ENCODE measurements around the gene DAGLA.
"Not testable (repeated sequence)": the region's sequence is repeated elsewhere in the genome, so short reads cannot be mapped to it uniquely, and the experiment has no call there.

Gene DAGLA, protein sequence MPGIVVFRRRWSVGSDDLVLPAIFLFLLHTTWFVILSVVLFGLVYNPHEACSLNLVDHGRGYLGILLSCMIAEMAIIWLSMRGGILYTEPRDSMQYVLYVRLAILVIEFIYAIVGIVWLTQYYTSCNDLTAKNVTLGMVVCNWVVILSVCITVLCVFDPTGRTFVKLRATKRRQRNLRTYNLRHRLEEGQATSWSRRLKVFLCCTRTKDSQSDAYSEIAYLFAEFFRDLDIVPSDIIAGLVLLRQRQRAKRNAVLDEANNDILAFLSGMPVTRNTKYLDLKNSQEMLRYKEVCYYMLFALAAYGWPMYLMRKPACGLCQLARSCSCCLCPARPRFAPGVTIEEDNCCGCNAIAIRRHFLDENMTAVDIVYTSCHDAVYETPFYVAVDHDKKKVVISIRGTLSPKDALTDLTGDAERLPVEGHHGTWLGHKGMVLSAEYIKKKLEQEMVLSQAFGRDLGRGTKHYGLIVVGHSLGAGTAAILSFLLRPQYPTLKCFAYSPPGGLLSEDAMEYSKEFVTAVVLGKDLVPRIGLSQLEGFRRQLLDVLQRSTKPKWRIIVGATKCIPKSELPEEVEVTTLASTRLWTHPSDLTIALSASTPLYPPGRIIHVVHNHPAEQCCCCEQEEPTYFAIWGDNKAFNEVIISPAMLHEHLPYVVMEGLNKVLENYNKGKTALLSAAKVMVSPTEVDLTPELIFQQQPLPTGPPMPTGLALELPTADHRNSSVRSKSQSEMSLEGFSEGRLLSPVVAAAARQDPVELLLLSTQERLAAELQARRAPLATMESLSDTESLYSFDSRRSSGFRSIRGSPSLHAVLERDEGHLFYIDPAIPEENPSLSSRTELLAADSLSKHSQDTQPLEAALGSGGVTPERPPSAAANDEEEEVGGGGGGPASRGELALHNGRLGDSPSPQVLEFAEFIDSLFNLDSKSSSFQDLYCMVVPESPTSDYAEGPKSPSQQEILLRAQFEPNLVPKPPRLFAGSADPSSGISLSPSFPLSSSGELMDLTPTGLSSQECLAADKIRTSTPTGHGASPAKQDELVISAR

DNA sequence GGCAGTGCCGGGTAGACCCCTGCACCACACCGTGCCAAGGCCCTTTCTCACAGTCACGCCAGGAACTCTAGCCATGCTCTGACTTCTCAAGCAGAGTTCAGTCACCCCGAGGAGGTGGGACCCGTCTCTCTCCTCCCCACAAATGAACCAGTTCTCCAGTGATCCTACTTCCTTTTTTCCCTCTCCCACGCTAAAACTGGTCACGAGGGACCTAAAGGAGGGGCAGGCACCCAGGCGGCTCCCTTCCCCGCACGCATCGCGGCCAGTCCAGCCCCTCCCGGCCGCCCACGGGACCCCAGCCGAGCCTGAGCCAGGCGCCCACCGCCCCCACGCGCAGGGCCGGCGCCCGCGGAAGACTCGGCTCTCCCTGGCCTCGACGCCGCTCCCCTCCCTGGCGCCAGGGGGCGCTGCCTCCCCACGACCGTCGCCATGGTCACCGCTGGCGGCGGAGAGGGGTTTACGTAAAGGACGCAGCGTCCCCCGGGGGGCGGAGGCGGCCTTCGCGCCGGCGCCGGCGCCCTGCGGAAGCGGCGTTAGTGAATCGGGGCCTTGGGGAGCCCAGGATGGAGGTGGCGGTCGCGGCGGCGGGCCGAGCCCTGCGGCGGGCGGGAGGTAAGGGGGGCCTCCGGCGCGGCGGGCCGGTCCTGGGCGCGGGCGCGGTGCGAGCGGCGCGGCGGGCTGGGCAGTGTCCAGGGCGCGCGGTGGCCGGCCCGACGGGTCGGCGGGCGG lies at the start of gene DAGLA:
DAGLA (plus strand) TSS at position 499 of the 729 bp plus-strand sequence. CDS start 39,765 bp downstream, outside the sequence.
- peak; percentile 88 for DNase-seq

DNA sequence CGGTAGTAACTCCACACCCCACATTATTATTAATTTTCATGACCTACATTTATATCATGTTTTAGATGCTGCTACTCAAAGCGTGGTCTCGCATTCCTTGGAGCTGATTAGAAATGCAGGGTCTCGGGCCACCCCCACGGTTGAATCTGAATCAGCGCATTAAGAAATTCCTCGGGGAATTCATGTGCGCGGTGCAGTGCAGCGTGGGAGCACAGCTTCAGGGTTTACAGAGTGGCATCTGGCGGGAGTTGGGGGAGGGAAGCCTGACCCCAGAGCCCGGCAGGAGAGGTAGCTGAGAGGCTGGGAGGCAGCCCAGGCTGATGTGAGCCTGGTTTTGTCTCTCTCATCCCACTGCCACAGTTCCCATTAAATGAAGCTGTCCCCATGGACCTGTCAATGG lies 48.1 kb upstream of the DAGLA start:
- no peak for DNase-seq

DNA sequence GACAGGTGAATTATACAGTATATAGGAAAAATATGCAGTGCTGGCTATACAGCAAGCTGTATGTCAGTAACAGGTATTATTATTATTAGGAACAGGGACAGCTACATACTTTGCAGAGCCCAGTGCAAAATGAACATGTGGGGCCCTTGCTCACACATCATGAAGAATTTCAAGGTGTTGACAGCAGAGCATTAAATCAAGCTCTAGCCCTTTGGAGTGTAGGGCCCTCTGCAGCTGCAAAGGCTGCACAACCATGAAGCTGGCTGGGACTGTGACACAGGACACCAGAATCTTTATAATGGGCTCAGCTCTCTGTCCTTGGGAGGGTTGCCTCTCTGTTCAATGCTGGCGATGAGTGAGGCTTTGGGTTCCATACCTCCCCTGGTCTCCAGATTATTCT lies 44.9 kb upstream of the DAGLA start:
- no peak for DNase-seq

DNA sequence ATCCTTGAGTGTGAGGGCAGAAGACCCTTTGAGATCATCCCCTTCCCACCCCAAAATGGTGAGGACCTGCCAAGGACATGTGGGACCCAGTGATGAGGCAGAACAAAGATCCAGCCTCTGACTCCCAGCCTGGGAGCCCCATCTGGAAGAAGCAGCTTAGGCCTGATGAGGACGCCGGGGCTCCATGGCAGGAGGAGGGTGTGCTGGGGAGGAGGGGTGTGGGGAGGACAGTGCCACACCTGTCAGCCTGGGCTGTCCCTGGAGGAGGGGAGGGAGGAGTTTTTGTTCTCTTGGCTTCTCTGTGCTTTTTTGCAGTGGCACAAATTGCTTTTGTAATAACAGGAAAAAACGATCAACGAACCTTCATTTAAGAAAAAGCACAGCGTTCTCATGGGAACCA lies 44.4 kb upstream of the DAGLA start:
- no peak for DNase-seq

DNA sequence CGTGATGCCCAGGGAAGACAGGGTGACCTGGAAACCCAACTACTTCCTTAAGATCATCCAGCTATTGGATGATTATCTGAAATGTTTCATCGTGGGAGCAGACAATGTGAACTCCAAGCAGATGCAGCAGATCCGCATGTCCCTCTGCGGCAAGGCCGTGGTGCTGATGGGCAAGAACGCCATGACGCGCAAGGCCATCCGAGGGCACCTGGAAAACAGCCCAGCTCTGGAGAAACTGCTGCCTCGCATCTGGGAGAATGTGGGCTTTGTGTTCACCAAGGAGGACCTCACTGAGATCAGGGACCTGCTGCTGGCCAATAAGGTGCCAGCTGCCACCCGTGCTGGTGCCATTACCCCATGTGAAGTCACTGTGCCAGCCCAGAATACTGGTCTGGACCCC lies 43.5 kb upstream of the DAGLA start:
- no peak for DNase-seq

DNA sequence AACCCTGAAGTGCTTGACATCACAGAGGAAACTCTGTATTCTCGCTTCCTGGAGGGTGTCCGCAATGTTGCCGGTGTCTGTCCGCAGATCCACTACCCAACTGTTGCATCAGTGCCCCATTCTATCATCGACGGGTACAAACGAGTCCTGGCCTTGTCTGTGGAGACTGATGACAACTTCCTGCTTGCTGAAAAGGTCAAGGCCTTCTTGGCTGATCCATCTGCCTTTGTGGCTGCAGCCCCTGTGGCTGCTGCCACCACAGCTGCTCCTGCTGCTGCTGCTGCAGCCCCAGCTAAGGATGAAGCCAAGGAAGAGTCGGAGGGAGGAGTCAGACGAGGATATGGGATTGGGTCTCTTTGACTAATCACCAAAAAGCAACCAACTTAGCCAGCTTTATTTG lies 42.9 kb upstream of the DAGLA start:
- no peak for DNase-seq

DNA sequence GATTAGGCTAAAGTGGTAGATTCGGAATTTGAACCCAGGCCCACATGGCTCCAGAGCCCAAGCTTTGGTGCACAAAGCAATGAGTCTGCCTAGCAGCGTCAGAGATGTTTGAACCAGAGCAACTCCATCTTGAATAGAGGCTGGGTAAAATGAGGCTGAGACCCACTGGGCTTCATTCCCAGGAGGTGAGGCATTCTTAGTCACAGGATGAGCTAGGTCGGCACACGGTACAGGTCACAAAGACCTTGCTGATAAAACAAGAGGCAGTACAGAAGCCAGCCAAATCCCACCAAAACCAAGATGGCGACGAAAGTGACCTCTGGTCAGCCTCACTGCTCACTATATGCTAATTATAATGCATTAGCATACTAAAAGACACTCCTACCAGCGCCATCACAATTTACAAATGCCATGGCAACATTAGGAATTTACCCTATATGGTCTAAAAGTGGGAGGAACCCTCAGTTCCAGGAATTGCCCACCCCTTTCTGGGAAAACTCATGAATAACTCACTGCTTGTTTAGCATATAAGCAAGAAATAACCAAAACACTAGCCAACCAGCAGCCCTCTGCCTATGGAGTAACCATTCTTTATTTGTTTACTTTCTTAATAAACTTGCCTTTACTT lies 40.3 kb upstream of the DAGLA start:
- no peak for DNase-seq

DNA sequence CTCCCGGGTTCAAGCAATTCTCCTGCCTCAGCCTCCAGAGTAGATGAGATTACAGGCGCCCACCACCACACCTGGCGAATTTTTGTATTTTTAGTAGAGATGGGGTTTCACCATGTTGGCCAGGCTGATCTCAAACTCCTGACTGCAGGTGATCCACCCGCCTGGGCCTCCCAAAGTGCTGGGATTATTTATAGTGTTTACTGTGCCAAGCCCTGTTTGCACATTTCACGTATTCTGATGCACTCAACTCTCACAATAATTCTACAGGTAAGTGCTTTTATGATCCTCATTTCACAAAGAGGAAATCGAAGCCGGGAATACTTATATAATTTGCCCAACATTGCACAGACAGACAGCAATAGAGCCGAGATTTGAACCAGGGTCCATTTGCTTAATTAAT lies 38.0 kb upstream of the DAGLA start:
- DNase-seq, result no peak

DNA sequence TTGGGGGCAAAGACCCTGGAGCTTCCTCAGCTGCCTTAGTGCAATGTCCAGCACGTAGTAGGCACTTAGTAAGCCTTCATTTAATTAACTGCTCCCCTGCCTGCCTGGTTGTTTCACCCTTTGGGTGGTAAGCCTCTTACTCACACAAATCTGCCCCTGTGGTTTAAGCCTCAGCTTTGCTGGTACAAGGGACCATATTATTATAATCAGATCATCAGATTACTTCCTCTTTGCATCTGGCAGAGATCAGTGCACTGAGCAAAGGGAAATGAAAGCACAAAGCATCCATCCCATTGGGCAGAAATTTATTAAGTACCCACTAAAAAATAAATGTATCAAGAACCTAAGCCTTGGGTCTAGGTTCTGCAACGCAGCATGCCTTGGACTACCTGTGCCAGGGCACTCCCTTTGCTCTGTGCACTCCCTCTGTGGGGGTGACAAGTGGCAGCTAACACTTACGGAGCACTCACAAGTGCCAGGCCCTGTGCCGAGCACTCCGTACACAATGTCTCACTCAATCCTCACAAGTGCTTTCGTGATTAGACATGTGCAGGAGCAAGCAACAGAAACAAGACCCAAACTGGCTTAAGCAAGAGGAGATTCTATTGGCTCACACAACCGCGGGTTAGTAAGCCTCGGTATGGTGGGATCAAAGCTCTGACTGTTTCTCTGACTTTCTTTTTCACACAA lies 34.9 kb upstream of the DAGLA start:
- DNase-seq, result no peak

DNA sequence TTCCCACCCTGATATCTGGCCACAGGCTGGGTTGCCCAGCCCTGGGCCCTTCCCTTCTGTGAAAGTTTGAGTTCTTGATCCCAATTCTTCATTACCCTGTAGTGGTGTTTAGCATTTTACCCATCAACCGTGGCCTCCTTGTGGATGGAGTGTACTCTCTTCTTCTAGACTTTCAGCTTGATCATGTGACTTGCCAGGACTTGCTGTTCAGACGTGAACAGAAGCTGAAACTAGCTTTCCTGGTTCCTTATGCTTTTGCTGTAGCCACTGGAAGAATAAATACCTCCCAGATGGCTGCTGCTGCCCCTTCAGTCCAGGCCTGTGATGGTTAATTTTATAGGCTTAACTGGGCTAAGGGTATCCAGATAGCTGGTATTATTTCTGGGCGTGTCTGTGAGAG lies 32.7 kb upstream of the DAGLA start:
- no peak for DNase-seq

DNA sequence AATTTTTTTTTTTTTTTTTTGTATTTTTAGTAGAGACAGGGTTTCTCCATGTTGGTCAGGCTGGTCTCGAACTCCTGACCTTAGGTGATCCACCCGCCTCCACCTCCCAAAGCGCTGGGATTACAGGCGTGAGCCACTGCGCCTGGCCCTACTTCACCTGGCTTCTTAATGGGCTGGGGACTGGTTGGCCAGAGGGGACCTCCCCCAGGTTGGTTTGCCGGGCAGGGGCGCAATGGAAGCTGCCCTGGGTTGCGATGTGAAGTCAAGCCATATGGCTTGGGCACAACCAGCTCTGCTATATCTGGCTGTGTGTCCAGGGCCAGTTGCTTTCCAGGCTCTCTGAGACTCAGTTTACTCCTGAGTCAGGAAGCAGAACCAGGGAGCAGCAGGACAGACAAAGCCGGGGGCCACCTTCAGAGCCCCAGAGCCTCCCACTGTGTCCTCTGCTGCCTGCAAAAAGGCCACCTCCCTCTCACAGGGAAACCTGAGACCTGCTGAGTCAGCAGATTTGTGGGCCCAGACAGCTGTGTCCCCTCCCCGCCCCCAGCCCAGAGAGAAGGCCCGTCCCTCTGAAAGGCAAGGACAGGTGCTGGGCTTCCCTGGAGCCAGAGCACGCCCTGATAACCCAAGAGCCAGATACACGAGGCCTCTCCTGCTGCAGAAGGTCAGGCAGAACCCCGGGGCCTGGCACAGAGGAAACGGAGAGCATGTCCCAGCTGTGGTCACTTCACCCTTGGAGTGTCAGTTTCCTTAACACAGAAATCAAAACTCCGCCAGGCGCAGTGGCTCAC lies 29.2 kb upstream of the DAGLA start:
- peak; percentile 76 for DNase-seq

DNA sequence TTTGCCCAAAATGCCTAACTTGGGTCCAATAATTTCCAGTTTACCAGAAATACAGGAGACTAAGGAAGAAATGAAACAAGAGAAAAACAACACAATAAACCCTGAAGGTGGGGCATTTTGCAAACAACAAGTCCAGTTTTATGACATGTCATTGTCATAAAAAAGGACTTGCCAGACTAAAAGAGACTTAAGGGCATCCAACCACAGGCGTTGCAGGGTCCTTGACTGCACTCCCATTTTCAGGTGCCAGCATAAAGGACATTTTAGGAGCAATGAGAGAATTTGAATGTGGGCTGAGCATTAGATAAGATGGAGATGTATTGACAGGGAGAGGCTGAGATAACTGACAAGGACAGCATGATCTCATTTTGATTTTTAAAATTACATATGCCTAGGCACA lies 28.1 kb upstream of the DAGLA start:
- DNase-seq, result no peak

DNA sequence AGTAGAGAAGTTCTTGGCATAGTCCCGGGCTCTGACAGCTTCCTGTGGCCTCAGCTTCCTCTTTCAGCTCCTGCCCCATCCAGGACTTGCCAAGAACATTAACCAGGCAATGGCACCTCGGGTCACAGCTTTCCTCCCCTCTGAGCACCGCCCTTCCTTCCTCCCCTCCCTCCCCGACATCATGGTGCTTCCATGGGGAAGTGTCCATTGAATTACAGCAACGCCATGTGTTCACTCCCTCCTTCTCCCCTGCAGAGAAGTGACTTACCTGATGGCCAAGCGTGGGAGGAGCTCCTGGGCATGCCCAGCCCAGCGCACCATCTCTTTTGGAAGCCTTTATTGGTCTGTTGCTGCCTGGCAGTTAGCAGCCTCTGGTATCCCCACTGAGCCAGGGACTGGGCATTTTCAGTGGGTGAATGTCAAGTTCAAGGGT lies 25.8 kb upstream of the DAGLA start:
- DNase-seq, result no peak

DNA sequence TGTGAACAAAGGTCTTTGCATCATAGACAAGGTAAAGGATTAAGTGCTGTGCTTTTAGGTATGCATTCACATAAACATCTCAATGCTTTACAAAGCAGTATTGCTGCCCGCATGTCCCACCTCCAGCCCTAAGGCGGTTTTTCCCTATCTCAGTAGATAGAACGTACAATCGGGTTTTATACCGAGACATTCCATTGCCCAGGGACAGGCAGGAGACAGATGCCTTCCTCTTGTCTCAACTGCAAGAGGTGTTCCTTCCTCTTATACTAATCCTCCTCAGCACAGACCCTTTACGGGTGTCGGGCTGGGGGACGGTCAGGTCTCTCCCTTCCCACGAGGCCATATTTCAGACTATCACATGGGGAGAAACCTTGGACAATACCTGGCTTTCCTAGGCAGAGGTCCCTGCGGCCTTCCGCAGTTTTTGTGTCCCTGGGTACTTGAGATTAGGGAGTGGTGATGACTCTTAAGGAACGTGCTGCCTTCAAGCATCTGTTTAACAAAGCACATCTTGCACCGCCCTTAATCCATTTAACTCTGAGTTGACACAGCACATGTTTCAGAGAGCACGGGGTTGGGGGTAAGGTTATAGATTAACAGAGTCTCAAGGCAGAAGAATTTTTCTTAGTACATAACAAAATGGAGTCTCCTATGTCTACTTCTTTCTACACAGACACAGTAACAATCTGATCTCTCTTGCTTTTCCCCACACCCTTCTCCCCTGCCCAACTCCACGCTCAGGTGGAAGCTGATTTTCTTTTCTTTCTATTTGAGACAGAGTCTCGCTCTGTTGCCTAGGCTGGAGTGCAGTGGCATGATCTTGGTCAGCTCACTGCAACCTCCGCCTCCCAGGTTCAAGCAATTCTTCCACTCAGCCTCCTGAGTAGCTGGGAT lies 24.7 kb upstream of the DAGLA start:
- DNase-seq, result not testable (repeated sequence)

DNA sequence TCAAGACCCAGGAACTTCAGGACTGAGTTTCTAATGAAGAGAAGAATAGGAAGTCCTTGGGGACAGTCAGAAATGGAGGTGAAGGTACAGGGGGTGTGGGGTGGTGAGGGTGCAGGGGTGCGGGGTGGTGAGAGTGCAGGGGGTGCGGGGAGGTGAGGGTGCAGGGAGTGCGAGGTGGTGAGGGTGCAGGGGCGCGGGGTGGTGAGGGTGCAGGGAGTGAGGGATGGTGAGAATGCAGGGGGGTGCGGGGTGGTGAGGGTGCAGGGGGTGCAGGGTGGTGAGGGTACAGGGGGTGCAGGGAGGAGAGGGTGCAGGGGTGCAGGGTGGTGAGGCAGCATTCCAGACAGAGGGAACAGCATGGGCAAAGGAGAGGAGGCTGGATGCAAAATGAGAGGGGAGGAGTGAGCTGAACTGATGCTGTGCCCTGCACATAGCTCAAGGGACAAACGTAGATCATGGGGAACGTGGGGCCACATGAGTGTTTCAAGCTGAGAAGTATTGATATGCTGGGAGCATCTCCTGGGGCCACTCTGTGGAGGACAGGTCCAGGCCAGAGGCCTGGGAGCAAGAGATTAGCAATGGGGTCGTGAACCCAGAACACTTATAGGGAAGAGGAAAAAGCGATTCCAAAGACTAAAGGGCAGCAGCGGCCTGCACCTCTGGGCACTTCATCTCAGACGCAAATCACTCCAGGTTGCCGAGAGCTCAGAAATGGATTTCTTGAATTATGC lies 23.7 kb upstream of the DAGLA start:
- no peak for DNase-seq

DNA sequence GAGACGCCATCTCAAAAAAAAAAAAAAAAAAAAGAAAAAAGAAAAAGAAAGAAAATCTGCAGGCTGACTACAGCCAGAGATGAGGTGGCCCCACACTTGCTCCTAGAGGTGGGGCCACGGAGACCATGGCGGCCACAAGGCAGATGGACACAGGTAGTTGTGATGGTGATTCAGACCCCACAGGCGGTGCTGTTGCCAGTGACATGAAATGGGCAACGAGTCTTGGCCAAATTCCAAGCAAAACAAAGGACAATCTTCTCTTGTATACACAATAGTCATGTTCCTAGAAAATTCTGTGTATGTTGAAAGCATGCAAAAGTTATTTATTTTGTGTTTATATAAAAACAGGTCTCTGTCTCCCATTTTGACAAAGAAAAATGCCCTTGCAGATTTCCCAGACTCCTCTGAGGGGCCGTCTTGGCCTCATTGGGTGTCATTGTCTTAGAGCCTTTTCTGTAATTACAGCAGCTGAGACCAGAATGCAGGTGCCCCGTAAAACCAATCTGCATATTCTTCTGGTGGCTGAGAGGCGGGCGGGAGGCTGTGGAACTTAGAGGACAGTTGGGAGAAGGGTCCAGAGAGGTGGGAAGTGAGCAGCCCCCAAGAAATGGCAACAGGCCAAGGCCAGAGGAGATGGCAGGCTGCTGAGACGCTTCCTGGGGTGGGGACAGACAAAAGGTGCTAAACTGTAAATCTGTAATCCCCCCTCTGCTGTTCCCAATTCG lies 22.5 kb upstream of the DAGLA start:
- DNase-seq, result no peak

DNA sequence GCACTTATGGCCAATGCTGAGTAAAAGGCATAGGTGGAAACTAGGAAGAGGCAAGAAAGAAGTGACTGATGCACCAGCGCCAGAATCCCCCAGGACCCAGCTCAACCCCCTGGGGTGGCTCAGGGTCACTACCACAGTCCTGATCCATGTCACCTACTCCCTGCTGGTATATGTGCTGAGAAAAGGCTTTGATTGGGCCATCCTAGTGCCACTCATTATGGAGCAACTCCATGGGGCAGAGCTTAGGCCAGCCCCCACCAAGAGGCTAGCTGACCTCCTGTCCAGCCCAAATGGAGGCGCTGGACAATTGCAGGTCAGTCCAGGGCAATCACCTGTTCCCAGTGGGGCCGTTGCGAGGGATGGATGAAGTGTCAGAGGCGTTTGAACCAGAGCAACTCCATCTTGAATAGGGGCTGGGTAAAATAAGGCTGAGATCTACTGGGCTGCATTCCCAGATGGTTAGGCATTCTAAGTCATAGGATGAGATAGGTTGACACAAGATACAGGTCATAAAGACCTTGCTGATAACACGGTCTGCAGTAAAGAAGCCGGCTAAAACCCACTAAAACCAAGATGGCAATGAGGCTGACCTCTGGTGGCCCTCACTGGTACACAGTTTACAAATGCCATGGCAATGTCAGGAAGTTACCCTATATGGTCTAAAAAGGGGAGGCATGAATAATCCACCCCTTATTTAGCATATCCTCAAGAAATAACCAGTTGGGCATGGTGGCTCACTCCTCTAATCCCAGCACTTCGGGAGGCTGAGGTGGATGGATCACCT lies 20.6 kb upstream of the DAGLA start:
- no peak for DNase-seq

DNA sequence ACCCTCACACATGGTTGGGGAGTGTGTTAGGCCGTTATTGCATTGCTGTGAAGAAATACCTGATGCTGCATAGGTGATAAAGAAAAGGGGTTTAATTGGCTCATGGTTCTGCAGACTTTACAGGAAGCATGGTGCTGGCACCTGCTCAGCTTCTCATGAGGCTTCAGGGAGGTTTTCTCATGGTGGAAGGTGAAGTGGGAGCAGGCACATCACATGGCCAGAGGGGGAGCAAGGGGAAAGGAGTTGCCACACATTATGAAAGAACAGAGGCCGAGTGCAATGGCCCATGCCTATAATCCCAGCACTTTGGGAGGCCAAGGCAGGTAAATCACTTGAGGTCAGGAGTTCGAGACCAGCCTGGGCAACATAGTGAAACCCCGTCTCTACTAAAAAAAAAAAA lies 19.2 kb upstream of the DAGLA start:
- not testable (repeated sequence) for DNase-seq
